Fibroblast of the aortic adventitia (primary cell): ENCODE measurements around the gene NDOR1. TPM values are rescaled to one million over a fixed set of nuclear protein-coding genes. Genes with fewer than 3 reads are reported as not detected.
"Not testable (repeated sequence)": the region's sequence is repeated elsewhere in the genome, so short reads cannot be mapped to it uniquely, and the experiment has no call there.

Source experiments
- DNase-seq: peaks from one replicate; pipeline ENCODE4 v3.0.0-alpha.2; 2010; ENCODE audit warnings: low read depth
- H3K4me3 ChIP-seq: 2 replicates; pipeline ENCODE4 v1.5.1; 2011; ENCODE audit warnings: low read depth, mild to moderate bottlenecking, control low read depth, low read length, moderate library complexity
- total RNA-seq: library from RNA; depleted of rRNA; stranded (reverse); fragments of >200 nt; gene quantifications from 2 replicates; pipeline ENCODE4 v1.2.3, GENCODE V29; 2012; ENCODE audit warnings: low replicate concordance
- TF ChIP-seq, protein P1 (sequence below): IDR thresholded peaks from 2 replicates; pipeline ENCODE4 v1.5.1; 2011; ENCODE audit warnings: mild to moderate bottlenecking, low read length, control low read depth, inconsistent platforms; ENCODE audit not compliant: insufficient read depth

The NDOR1 gene
- total RNA-seq, 1 donor = 8.6 TPM

DNA sequence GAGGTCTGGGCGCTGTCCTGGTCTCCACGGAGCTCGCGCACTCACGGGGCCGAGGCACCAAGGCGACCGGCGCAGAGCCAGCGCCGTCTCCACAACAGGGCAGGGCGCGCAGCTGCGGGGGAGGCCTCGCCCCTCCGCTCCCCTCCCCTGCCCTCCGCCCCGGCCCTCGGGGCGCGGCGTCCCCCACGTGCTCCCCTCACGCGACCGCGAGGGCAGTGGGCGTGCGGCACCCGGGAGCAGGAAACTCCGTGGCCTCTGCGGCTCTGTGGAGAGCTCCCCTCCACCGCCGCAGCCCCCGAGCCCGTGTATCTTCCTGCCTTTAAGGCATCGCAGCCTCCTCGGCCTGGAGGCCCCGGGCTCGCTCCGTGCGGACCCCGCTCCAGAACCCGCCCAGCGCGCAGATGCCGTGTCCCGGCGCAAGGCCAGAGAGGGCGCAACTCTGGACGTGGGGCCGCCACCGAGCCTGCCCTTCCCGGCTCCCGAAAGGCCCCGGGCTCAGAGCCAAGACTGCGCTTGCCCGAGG is 34.9 kb downstream of the NDOR1 start:
- TF ChIP-seq, protein P1, sequence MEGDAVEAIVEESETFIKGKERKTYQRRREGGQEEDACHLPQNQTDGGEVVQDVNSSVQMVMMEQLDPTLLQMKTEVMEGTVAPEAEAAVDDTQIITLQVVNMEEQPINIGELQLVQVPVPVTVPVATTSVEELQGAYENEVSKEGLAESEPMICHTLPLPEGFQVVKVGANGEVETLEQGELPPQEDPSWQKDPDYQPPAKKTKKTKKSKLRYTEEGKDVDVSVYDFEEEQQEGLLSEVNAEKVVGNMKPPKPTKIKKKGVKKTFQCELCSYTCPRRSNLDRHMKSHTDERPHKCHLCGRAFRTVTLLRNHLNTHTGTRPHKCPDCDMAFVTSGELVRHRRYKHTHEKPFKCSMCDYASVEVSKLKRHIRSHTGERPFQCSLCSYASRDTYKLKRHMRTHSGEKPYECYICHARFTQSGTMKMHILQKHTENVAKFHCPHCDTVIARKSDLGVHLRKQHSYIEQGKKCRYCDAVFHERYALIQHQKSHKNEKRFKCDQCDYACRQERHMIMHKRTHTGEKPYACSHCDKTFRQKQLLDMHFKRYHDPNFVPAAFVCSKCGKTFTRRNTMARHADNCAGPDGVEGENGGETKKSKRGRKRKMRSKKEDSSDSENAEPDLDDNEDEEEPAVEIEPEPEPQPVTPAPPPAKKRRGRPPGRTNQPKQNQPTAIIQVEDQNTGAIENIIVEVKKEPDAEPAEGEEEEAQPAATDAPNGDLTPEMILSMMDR = no peak
- peak overlapping the region; percentile 72 for H3K4me3 ChIP-seq
- DNase-seq = peak; percentile 71

DNA sequence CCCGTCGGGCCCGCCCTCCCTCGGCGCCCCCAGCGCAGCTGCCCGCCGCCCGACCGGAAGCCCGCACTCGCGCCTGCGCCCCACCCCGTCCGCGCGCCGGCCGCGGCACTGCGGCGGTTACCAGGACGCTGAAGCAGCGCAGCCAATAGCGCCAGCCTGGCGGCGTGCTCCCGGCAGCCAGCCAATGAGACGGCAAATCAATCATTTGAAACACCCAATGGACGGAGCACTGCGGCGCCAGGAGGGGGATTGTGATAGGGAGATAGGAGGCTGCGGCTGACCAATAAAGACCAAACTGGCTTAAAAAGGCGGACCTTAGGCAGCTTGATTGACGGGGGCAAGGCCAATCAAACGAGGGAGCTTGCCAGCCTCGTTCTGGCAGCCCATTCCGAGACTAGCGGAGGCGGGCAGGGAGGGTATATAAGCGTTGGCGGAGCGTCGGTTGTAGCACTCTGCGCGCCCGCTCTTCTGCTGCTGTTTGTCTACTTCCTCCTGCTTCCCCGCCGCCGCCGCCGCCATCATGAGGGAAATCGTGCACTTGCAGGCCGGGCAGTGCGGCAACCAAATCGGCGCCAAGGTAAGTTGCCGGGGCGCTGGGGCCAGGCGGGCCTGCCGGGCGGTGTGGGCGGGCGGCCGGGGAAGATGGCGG is 35.5 kb downstream of the NDOR1 start, which contains the start of gene TUBB4B:
TUBB4B (plus strand) TSS at position 447 of the 649 bp plus-strand sequence; CDS start at position 521, 74 bp downstream.
- TF ChIP-seq, protein P1 = no peak
- peak within 1 kb of the TSS; percentile 82 for H3K4me3 ChIP-seq
- peak; percentile 100 for DNase-seq

DNA sequence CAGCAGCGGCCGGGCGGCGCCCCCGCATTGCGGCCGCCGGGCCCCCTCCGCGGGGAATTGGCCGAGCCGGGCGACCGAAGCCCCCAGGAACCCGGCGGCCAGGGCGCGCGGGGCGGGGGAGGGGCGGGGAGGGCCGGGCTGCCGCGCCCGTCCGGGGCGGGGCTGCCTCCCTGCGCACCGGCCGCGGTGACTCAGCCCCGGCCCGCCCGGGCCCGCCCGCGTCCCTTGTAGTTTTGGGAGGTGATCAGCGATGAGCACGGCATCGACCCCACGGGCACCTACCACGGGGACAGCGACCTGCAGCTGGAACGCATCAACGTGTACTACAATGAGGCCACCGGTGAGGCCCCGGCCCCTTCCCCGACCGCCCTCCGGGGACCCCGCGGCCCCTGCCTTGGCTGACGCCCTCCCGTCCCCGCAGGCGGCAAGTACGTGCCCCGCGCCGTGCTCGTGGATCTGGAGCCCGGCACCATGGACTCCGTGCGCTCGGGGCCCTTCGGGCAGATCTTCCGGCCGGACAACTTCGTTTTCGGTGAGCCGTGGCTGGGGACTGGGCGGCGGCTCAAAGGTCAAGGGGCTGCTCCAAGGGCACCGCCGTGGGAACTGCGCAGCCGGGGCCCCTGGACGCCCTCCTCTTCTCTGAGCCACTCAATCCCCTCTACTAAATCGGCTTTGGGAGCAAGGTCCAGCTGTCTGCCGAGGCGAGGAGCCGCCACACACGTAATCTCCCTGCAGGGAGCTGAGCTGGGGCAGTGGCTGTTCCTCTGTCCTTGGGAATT is 36.2 kb downstream of the NDOR1 start:
- TF ChIP-seq, protein P1 = no peak
- peak overlapping the region; percentile 82 for H3K4me3 ChIP-seq
- DNase-seq = peak; percentile 37

DNA sequence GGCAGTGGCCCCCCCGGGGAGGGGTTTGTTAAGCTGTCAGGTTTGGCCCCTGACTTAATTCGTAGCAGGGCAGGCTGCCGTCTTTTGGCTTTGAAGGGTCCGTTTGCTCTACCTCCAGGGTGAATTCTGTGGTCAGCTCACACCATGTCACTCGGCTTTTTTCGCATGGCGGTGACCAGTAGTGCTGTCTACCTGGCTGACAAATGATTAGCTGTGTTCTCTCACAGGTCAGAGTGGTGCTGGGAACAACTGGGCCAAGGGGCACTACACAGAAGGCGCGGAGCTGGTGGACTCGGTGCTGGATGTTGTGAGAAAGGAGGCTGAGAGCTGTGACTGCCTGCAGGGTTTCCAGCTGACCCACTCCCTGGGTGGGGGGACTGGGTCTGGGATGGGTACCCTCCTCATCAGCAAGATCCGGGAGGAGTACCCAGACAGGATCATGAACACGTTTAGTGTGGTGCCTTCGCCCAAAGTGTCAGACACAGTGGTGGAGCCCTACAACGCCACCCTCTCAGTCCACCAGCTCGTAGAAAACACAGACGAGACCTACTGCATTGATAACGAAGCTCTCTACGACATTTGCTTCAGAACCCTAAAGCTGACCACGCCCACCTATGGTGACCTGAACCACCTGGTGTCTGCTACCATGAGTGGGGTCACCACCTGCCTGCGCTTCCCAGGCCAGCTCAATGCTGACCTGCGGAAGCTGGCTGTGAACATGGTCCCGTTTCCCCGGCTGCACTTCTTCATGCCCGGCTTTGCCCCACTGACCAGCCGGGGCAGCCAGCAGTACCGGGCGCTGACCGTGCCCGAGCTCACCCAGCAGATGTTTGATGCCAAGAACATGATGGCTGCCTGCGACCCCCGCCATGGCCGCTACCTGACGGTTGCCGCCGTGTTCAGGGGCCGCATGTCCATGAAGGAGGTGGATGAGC is 37.0 kb downstream of the NDOR1 start:
- TF ChIP-seq, protein P1 = no peak
- peak overlapping the region; percentile 82 for H3K4me3 ChIP-seq
- no peak for DNase-seq

DNA sequence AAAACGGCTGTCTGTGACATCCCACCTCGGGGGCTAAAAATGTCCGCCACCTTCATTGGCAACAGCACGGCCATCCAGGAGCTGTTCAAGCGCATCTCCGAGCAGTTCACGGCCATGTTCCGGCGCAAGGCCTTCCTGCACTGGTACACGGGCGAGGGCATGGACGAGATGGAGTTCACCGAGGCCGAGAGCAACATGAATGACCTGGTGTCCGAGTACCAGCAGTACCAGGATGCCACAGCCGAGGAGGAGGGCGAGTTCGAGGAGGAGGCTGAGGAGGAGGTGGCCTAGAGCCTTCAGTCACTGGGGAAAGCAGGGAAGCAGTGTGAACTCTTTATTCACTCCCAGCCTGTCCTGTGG is 37.7 kb downstream of the NDOR1 start:
- H3K4me3 ChIP-seq = peak overlapping the region; percentile 37
- not testable (repeated sequence) for DNase-seq

DNA sequence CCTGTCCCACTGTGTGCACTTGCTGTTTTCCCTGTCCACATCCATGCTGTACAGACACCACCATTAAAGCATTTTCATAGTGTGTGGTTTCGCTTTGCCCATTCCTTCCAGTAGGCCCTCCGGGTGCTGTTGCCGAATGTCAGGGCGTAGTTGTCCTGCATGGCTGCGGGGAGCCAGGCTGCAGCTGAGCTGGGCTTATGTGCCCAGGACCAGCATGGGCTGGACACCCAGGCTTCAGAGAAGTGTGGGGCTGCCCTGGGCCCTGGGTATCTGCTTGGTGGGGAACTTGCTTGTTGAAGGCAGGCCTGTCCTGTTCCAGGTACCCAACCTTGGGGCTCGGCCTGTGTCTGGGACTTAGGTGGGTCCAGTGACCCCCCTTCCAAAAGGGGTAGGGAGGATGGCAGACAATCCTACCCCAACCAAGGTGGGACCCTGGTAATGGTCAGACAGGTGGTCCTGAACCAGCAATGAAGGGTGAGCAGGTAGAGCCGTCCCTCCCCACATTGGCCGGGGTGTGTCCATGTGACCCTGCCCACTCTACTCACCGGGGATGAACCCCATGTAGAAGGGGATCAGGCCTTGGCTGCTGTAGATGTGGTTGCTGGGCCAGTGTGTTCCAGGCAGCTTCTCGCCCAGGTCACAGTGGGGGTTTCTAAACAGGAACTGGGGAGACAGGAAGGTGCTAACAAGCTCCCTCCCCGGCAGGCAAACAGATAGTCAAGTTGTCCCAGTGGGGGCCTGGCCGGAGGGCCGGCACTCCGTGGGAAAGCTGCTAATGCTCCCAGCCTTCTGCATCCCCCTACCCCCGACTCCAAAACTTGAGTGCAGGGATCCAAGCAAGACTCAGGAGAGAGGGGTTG is 38.4 kb downstream of the NDOR1 start:
- DNase-seq = no peak
- TF ChIP-seq, protein P1 = no peak
- H3K4me3 ChIP-seq = peak overlapping the region; percentile 37
